Epithelial cell of esophagus (primary cell): ENCODE measurements around the gene DMGDH.

Experiments used
- DNase-seq: peaks from one replicate; pipeline ENCODE4 v3.0.0; 2010; ENCODE audit warnings: low read depth
- H3K4me3 ChIP-seq: 2 replicates; pipeline ENCODE4 v1.5.1; 2011; ENCODE audit warnings: mild to moderate bottlenecking, low read length, control low read depth
- TF ChIP-seq, protein P1 (sequence below): IDR thresholded peaks from 2 replicates; pipeline ENCODE4 v1.5.1; 2011; ENCODE audit warnings: low read depth, mild to moderate bottlenecking, low read length, control low read depth, inconsistent platforms; ENCODE audit not compliant: insufficient read depth; ENCODE audit errors: missing control alignments

Gene DMGDH

DNA sequence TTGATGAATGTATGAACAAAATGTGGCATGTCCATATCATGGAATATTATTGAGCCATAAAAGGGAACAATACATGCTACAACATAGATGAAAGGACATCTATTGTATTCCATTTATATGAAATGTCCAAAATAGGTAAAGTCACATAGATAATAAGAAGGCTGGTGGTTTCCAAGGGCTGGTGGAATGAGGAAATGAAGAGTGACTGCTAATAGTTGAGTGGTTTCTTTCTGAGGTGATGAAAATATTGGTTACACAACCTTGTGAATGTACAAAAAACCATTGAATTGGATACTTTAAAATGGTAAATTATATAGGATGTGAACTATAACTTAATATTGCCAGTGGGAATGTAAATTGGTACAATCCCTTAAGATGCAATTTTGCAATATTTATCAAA lies 89.6 kb downstream of the DMGDH start:
- TF ChIP-seq, protein P1, sequence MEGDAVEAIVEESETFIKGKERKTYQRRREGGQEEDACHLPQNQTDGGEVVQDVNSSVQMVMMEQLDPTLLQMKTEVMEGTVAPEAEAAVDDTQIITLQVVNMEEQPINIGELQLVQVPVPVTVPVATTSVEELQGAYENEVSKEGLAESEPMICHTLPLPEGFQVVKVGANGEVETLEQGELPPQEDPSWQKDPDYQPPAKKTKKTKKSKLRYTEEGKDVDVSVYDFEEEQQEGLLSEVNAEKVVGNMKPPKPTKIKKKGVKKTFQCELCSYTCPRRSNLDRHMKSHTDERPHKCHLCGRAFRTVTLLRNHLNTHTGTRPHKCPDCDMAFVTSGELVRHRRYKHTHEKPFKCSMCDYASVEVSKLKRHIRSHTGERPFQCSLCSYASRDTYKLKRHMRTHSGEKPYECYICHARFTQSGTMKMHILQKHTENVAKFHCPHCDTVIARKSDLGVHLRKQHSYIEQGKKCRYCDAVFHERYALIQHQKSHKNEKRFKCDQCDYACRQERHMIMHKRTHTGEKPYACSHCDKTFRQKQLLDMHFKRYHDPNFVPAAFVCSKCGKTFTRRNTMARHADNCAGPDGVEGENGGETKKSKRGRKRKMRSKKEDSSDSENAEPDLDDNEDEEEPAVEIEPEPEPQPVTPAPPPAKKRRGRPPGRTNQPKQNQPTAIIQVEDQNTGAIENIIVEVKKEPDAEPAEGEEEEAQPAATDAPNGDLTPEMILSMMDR = no peak
- DNase-seq = peak; percentile 58
- no peak overlapping the region for H3K4me3 ChIP-seq

DNA sequence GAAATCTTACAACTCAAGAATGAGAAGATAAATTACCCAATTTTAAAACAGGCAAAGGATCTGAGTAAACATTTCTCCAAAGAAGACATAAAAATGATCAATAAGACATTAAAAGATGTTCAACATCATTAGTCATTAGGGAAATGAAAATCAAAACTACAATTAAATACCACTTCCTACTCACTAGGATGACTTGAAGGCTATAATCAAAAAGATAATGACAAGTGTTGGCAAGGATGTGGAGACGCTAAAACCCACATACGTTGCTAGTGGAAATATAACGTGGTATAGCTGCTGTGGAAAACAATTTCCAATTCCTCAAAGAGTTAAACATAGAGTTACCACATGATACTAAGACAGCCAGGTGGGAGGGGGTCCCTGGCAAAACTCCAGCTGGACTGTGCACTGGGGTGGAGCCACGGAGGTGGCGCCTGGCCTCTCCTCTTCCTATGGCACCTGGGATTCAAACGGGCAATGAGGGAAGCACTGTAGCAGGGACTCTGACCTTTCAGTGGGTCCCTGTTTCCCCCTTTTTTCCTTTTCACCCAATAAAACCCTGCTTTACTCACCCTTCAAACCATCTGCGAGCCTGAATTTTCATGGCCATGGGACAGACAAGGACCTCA lies 90.2 kb downstream of the DMGDH start:
- DNase-seq = no peak
- TF ChIP-seq, protein P1 = no peak
- H3K4me3 ChIP-seq = no peak overlapping the region

DNA sequence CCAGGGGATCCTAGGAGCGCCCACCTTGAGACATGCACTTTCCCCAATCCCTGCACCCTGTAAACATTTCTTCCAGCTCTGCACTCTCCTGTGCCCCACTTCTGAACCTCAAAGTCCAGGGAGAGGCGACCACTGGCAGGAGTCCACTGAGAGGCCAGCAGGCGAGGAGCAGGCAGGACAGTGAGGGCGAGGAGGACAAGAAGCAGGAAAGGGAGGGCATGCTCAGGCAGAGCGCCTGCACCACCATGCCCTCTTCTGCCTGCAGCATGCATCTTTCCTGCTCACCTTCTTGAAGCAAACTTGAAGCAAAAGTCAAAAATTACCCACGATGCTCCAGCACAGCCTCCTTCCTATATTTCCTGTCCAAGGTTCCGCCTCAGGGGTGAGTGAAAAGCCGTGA lies 94.4 kb downstream of the DMGDH start:
- DNase-seq = peak; percentile 21
- TF ChIP-seq, protein P1 = no peak
- no peak overlapping the region for H3K4me3 ChIP-seq

DNA sequence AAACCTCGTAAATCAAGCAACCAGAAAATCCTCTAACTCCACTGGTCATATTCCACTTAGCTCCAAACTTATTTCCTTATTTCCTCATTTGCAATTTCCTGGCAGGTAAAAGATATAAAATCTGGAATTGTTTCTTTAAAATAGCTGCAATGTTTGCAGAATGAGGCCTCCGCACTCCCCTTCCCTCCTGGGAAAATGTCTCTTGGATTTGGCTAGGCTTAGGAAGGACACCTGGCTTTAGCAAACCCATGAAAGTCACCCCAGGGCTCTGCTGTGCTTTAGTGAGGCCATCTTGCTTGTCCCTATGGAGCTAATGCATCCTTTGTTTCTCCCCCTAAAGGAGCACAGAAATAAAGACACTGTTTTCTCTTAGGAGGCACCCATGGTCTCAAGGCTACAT lies 94.9 kb downstream of the DMGDH start:
- DNase-seq = no peak
- TF ChIP-seq, protein P1 = no peak
- H3K4me3 ChIP-seq = no peak overlapping the region

DNA sequence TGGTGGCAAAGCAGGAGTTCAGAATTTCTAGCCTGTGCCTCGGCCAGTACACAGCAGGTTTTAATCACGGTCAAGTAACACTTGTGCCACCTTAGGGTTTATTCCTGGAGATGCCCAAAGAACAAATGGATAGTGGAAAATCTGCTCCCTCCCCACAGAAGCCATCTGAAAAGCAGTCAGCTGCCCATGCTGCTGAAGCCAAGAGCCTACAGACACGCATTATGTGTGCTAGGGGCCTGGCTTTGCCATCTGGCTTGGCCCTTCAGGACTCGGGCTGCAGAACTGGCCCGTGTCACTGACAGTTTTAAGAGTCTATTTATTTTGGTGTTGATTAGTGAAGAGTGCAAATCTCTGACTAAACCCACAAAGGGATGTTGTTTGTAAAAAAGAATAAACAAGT lies 95.5 kb downstream of the DMGDH start:
- TF ChIP-seq, protein P1 = no peak
- H3K4me3 ChIP-seq = no peak overlapping the region
- no peak for DNase-seq

DNA sequence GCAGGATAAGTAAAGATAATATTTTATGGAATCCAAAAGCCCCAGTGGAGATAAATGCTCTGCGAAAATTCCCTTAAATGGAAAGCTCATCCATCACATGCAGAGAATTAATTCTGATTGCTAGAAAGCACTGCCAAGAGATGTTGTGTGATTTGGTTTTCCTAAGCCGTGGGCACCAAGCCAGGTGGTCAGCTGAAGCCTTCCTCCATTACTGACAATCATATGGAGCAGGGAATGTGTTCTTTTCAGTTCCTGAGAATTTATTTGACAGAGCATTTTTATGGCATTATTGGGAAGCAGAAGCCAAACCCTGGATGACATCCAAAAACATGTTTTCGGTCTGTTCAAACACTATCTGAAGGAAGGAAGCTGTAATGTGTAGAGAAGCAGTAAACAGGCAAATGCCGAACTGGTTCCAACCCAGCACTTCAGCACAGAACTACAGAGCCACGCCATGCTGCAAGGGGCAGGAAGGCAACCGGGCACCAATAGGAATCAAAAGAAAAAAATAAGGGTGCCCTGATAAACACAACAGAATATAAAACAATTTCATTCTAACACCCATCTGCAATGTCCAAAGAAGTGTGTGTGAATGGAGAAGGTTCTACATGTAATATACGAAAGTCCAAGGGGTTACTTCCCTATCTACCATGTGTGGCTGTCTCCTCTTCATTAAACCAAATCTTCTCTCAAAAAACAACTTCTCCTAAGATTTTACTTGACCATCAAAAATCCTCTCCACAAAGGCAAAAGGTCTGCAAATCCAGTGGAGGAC lies 96.6 kb downstream of the DMGDH start:
- TF ChIP-seq, protein P1 = no peak

More for the DNA sequence above, 96.6 kb downstream of the DMGDH start:
- no peak overlapping the region for H3K4me3 ChIP-seq
- DNase-seq = no peak
